Astrocyte (in vitro differentiated cells and primary cell): Measurements from ENCODE around the gene MRPS6. TPM values are rescaled to one million over a fixed set of nuclear protein-coding genes. Genes with fewer than 3 reads are reported as not detected.

Source experiments
- DNase-seq: peaks from one replicate; pipeline ENCODE4 v3.0.0-alpha.2; 2010; ENCODE audit warnings: low read depth
- FAIRE-seq: peaks from 2 replicates; lab custom pipeline; 2011; peaks lifted over from hg19 to GRCh38; lab: Jason Lieb, UNC
- H2AFZ ChIP-seq: 2 replicates; pipeline ENCODE4 v1.6.0; 2012; ENCODE audit warnings: low read depth, low read length, inconsistent platforms
- H3K27ac ChIP-seq: 2 replicates; pipeline ENCODE4 v1.5.1; 2011; ENCODE audit warnings: low read depth, low read length, inconsistent platforms
- H3K27me3 ChIP-seq: 2 replicates; pipeline ENCODE4 v1.6.0; 2011; ENCODE audit warnings: low read length, inconsistent platforms; ENCODE audit not compliant: insufficient read depth
- H3K36me3 ChIP-seq: 2 replicates; pipeline ENCODE4 v1.5.1; 2011; ENCODE audit warnings: low read length, inconsistent platforms; ENCODE audit not compliant: insufficient read depth
- H3K4me1 ChIP-seq: 2 replicates; pipeline ENCODE4 v1.5.1; 2011; ENCODE audit warnings: low read length, inconsistent platforms; ENCODE audit not compliant: insufficient read depth
- H3K4me2 ChIP-seq: 2 replicates; pipeline ENCODE4 v1.6.0; 2012; ENCODE audit warnings: low read length, inconsistent platforms
- H3K4me3 ChIP-seq: 2 replicates; pipeline ENCODE4 v1.5.1; 2011; ENCODE audit warnings: low read depth, mild to moderate bottlenecking, low read length, inconsistent platforms; ENCODE audit not compliant: insufficient read depth
- H3K79me2 ChIP-seq: 2 replicates; pipeline ENCODE4 v1.6.0; 2012; ENCODE audit warnings: mild to moderate bottlenecking, low read length, inconsistent platforms; ENCODE audit not compliant: insufficient read depth
- H3K9ac ChIP-seq: 2 replicates; pipeline ENCODE4 v1.6.0; 2012; ENCODE audit warnings: mild to moderate bottlenecking, low read length, inconsistent platforms
- H3K9me3 ChIP-seq: 2 replicates; pipeline ENCODE4 v1.5.1; 2012; ENCODE audit warnings: low read depth, mild to moderate bottlenecking, low read length, inconsistent platforms; ENCODE audit not compliant: insufficient read depth
- H4K20me1 ChIP-seq: 2 replicates; pipeline ENCODE4 v1.6.0; 2012; ENCODE audit warnings: low read length, inconsistent platforms; ENCODE audit not compliant: insufficient read depth
- H3K27ac Mint-ChIP-seq: one replicate; pipeline ENCODE4 v1.8.0; 2021; ENCODE audit warnings: mild to moderate bottlenecking, mixed read lengths; ENCODE audit not compliant: unreplicated experiment
- H3K27me3 Mint-ChIP-seq: one replicate; pipeline ENCODE4 v1.8.0; 2021; ENCODE audit warnings: low read depth, mixed read lengths; ENCODE audit not compliant: unreplicated experiment
- H3K36me3 Mint-ChIP-seq: one replicate; pipeline ENCODE4 v1.8.0; 2021; ENCODE audit warnings: low read depth, mixed read lengths; ENCODE audit not compliant: unreplicated experiment
- H3K4me1 Mint-ChIP-seq: one replicate; pipeline ENCODE4 v1.8.0; 2021; ENCODE audit warnings: low read depth, mixed read lengths; ENCODE audit not compliant: unreplicated experiment
- H3K4me3 Mint-ChIP-seq: one replicate; pipeline ENCODE4 v1.8.0; 2021; ENCODE audit warnings: mild to moderate bottlenecking, moderate library complexity, mixed read lengths; ENCODE audit not compliant: unreplicated experiment
- H3K9me3 Mint-ChIP-seq: one replicate; pipeline ENCODE4 v1.8.0; 2021; ENCODE audit warnings: mild to moderate bottlenecking, mixed read lengths; ENCODE audit not compliant: unreplicated experiment
- CTCF ChIP-seq: IDR thresholded peaks from 2 replicates; pipeline ENCODE4 v1.5.1; 2011; ENCODE audit warnings: low read depth, mild to moderate bottlenecking, inconsistent platforms, low read length, moderate library complexity; ENCODE audit not compliant: insufficient read depth
- EZH2 ChIP-seq: IDR thresholded peaks from 2 replicates; pipeline ENCODE4 v1.6.1; 2012; ENCODE audit warnings: mild to moderate bottlenecking, low read length, inconsistent platforms; ENCODE audit not compliant: insufficient read depth
- total RNA-seq: library from RNA; stranded (reverse); gene quantifications from 2 replicates; pipeline ENCODE4 v1.2.1, GENCODE V29; 2021

Gene MRPS6
- total RNA-seq, 1 donor from 2014 or later = 67.5 TPM

- H3K27me3 Mint-ChIP-seq = no peaks in the 10 kb centered on the region
- H3K36me3 ChIP-seq = no peaks in the 10 kb centered on the region
- FAIRE-seq (no peak), DNase-seq (no peak)
- H3K9me3 ChIP-seq = no peaks in the 10 kb centered on the region
- no peak overlapping the region for H3K9ac ChIP-seq
- no peaks in the 10 kb centered on the region for H3K4me1 Mint-ChIP-seq
- H2AFZ ChIP-seq = no peak overlapping the region
- H3K36me3 Mint-ChIP-seq = no peaks in the 10 kb centered on the region
- no peak overlapping the region for H3K4me3 ChIP-seq
- H3K27ac Mint-ChIP-seq = no peak overlapping the region
- H3K27ac ChIP-seq = no peak overlapping the region
- H4K20me1 ChIP-seq = no peaks in the 10 kb centered on the region
- no peak overlapping the region for H3K4me2 ChIP-seq
- TF ChIP-seq CTCF = no peak
- no peak for TF ChIP-seq EZH2
- no peaks in the 10 kb centered on the region for H3K4me1 ChIP-seq
- no peaks in the 10 kb centered on the region for H3K27me3 ChIP-seq
- no peak overlapping the region for H3K4me3 Mint-ChIP-seq
- no peaks in the 10 kb centered on the region for H3K79me2 ChIP-seq
- H3K9me3 Mint-ChIP-seq = peaks cover 2% of the 10 kb centered on the region
Measured at GRCh38 chr21:34047835-34048234, 25.5 kb upstream of the MRPS6 start.

GRCh38 chr21:34052171-34052570 lies 21.2 kb upstream of the MRPS6 start:
- no peaks in the 10 kb centered on the region for H3K9me3 ChIP-seq
- no peak overlapping the region for H3K4me2 ChIP-seq
- Mint-ChIP-seq H3K36me3 (no peaks in the 10 kb centered on the region), H3K27me3 (peaks cover 2% of the 10 kb centered on the region), H3K27ac (no peak overlapping the region), H3K9me3 (peaks cover 4% of the 10 kb centered on the region), H3K4me1 (no peaks in the 10 kb centered on the region), H3K4me3 (no peak overlapping the region)
- no peaks in the 10 kb centered on the region for H3K79me2 ChIP-seq
- no peaks in the 10 kb centered on the region for H3K4me1 ChIP-seq
- FAIRE-seq (no peak), DNase-seq (no peak)
- H3K4me3 ChIP-seq = no peak overlapping the region
- H3K36me3 ChIP-seq = no peaks in the 10 kb centered on the region
- no peak overlapping the region for H2AFZ ChIP-seq
- TF ChIP-seq EZH2 (no peak), CTCF (no peak)
- no peaks in the 10 kb centered on the region for H3K27me3 ChIP-seq
- H4K20me1 ChIP-seq = no peaks in the 10 kb centered on the region
- no peak overlapping the region for H3K27ac ChIP-seq
- H3K9ac ChIP-seq = no peak overlapping the region

- no peak overlapping the region for H3K27ac Mint-ChIP-seq
- TF ChIP-seq CTCF = no peak
- no peak for TF ChIP-seq EZH2
- no peaks in the 10 kb centered on the region for H3K9me3 ChIP-seq
Measured at GRCh38 chr21:34054259-34054658, 19.1 kb upstream of the MRPS6 start.

More at GRCh38 chr21:34054259-34054658, 19.1 kb upstream of the MRPS6 start:
- DNase-seq (no peak), FAIRE-seq (no peak)
- H3K27me3 Mint-ChIP-seq = peaks cover 2% of the 10 kb centered on the region
- H3K27me3 ChIP-seq = no peaks in the 10 kb centered on the region
- H3K4me3 Mint-ChIP-seq = no peak overlapping the region
- H3K27ac ChIP-seq = no peak overlapping the region
- no peaks in the 10 kb centered on the region for H3K4me1 ChIP-seq
- peaks cover 2% of the 10 kb centered on the region for H3K9me3 Mint-ChIP-seq
- H3K79me2 ChIP-seq = no peaks in the 10 kb centered on the region
- H3K4me1 Mint-ChIP-seq = no peaks in the 10 kb centered on the region
- H2AFZ ChIP-seq = no peak overlapping the region
- no peak overlapping the region for H3K4me3 ChIP-seq
- no peaks in the 10 kb centered on the region for H4K20me1 ChIP-seq
- H3K36me3 Mint-ChIP-seq = no peaks in the 10 kb centered on the region
- no peak overlapping the region for H3K9ac ChIP-seq
- no peaks in the 10 kb centered on the region for H3K36me3 ChIP-seq
- H3K4me2 ChIP-seq = no peak overlapping the region
